Gastroesophageal sphincter (tissue), 3 donors: ENCODE results near the gene CNTNAP2.

Experiments used
- CTCF ChIP-seq, 4 experiments: fragments of 200-600 bp in 2 of 4; fragments of 450-650 bp in 2 of 4; sonication (generic) in 1 of 4; IDR thresholded peaks; one replicate each; pipeline ENCODE4 v1.5.1; 2017 to 2019; ENCODE audit warnings: antibody characterized with exemption in 4 of 4, mild to moderate bottlenecking in 2 of 4, moderate library complexity in 2 of 4
- EP300 ChIP-seq: sonication (generic); formaldehyde crosslinking; IDR thresholded peaks from one replicate; pipeline ENCODE4 v1.6.1; 2017; ENCODE audit warnings: antibody characterized with exemption, mild to moderate bottlenecking
- POLR2A ChIP-seq, 2 donors: fragments of 450-650 bp; IDR thresholded peaks; one replicate each; pipeline ENCODE4 v1.6.1; 2017; ENCODE audit warnings: antibody characterized with exemption in 2 of 2, mild to moderate bottlenecking in 2 of 2, moderate library complexity in 1 of 2
- POLR2AphosphoS5 ChIP-seq: sonication (generic); formaldehyde crosslinking; IDR thresholded peaks from one replicate; pipeline ENCODE4 v1.6.1; 2017; ENCODE audit warnings: antibody characterized with exemption

GRCh38 chr7:146565872-146566271, 449.3 kb downstream of the CNTNAP2 start:
- no peak for TF ChIP-seq CTCF (IDR thresholded peaks at IDR 0.05)
- TF ChIP-seq EP300: no peak
- no peak for TF ChIP-seq POLR2A (IDR thresholded peaks at IDR 0.05)
- TF ChIP-seq POLR2AphosphoS5: no peak
